ENCODE data around the gene ACTN2. TPM values are rescaled to one million over a fixed set of nuclear protein-coding genes. Genes with fewer than 3 reads are reported as not detected.

The ACTN2 gene
- total RNA-seq, 1 donor from 2014 or later, result 2,454 TPM

GRCh38 chr1:236747311-236747985, 61.1 kb downstream of the ACTN2 start:
- Histone ChIP-seq H3K4me1 (peaks cover 90% of the 10 kb centered on the region), H3K9me3 (replicated peaks) (no peaks in the 10 kb centered on the region), H3K36me3 (peaks cover 69% of the 10 kb centered on the region), H3K4me3 (no peak overlapping the region), H3K27ac (replicated peaks) (peak overlapping the region; percentile 74), H3K27me3 (ENCODE audit: low read depth) (no peaks in the 10 kb centered on the region)
- no peak for TF ChIP-seq CTCF (IDR thresholded peaks at IDR 0.05; ENCODE audit: borderline replicate concordance)
- DNase-seq, result no peak
- intact Hi-C loops (cut with micrococcal nuclease), result no loop called here

- Histone ChIP-seq H3K36me3 (peaks cover 67% of the 10 kb centered on the region), H3K4me1 (peaks cover 89% of the 10 kb centered on the region), H3K27me3 (ENCODE audit: low read depth) (no peaks in the 10 kb centered on the region), H3K27ac (replicated peaks) (peak overlapping the region; percentile 74), H3K4me3 (no peak overlapping the region), H3K9me3 (replicated peaks) (no peaks in the 10 kb centered on the region)
- no peak for TF ChIP-seq CTCF (IDR thresholded peaks at IDR 0.05; ENCODE audit: borderline replicate concordance)
- no peak for DNase-seq
- intact Hi-C loops (cut with micrococcal nuclease), result no loop called here
Observed at GRCh38 chr1:236748268-236748870, 62.1 kb downstream of the ACTN2 start.

- Histone ChIP-seq H3K4me3 (no peak overlapping the region), H3K27ac (replicated peaks) (peak overlapping the region; percentile 44), H3K27me3 (ENCODE audit: low read depth) (no peaks in the 10 kb centered on the region), H3K36me3 (peaks cover 59% of the 10 kb centered on the region), H3K4me1 (peaks cover 74% of the 10 kb centered on the region), H3K9me3 (replicated peaks) (no peaks in the 10 kb centered on the region)
- no peak for TF ChIP-seq CTCF (IDR thresholded peaks at IDR 0.05; ENCODE audit: borderline replicate concordance)
- intact Hi-C loops (cut with micrococcal nuclease), result no loop called here
- DNase-seq, result no peak
Observed at GRCh38 chr1:236750928-236751327, 64.6 kb downstream of the ACTN2 start.

- peak overlapping the region; percentile 44 for H3K27ac ChIP-seq (replicated peaks)
- no peaks in the 10 kb centered on the region for H3K27me3 ChIP-seq (ENCODE audit: low read depth)
- H3K36me3 ChIP-seq, result peaks cover 59% of the 10 kb centered on the region
- H3K4me1 ChIP-seq, result peaks cover 69% of the 10 kb centered on the region
- no peak for TF ChIP-seq CTCF (IDR thresholded peaks at IDR 0.05; ENCODE audit: borderline replicate concordance)
- no peaks in the 10 kb centered on the region for H3K9me3 ChIP-seq (replicated peaks)
- intact Hi-C loops (cut with micrococcal nuclease), result no loop called here
- H3K4me3 ChIP-seq, result no peak overlapping the region
- no peak for DNase-seq
Observed at GRCh38 chr1:236751385-236751784, 65.1 kb downstream of the ACTN2 start.

GRCh38 chr1:236751935-236752334, 65.6 kb downstream of the ACTN2 start:
- Histone ChIP-seq H3K9me3 (replicated peaks) (no peaks in the 10 kb centered on the region), H3K4me3 (no peak overlapping the region), H3K36me3 (peaks cover 59% of the 10 kb centered on the region), H3K27me3 (ENCODE audit: low read depth) (no peaks in the 10 kb centered on the region), H3K27ac (replicated peaks) (peak overlapping the region; percentile 44), H3K4me1 (peaks cover 63% of the 10 kb centered on the region)
- DNase-seq, result no peak
- intact Hi-C loops (cut with micrococcal nuclease), result no loop called here
- TF ChIP-seq CTCF (IDR thresholded peaks at IDR 0.05; ENCODE audit: borderline replicate concordance), result no peak

Data from left ventricle myocardium inferior (tissue), 1 donor.